ENCODE results near the gene PCDHGB4.
"Not testable (repeated sequence)": the region's sequence is repeated elsewhere in the genome, so short reads cannot be mapped to it uniquely, and the experiment has no call there.

The PCDHGB4 gene

DNA sequence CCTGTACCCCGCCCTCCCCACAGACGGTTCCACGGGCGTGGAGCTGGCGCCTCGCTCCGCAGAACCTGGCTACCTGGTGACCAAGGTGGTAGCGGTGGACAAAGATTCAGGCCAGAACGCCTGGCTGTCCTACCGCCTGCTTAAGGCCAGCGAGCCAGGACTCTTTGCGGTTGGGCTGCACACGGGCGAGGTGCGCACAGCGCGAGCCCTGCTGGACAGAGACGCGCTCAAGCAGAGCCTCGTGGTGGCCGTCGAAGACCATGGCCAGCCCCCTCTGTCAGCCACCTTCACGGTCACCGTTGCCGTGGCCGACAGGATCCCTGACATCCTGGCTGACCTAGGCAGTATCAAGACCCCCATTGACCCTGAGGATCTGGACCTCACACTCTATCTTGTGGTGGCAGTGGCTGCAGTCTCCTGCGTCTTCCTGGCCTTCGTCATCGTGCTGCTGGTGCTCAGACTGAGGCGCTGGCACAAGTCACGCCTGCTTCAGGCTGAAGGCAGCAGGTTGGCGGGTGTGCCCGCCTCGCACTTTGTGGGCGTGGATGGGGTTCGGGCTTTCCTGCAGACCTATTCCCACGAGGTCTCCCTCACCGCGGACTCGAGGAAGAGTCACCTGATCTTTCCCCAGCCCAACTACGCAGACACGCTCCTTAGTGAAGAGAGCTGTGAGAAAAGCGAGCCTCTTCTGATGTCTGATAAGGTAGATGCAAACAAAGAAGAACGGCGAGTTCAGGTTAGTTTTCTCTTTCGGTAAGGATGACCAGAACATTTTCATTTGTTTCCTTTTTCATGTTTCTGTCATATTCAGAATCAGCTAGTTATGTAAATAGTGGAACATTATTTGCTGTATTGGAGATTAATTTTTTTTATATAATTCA is 21.2 kb upstream of the PCDHGB4 start:
- DNase-seq (ENCODE audit: extremely low read depth in 1 of 2, low read depth in 1 of 2): no peak

DNA sequence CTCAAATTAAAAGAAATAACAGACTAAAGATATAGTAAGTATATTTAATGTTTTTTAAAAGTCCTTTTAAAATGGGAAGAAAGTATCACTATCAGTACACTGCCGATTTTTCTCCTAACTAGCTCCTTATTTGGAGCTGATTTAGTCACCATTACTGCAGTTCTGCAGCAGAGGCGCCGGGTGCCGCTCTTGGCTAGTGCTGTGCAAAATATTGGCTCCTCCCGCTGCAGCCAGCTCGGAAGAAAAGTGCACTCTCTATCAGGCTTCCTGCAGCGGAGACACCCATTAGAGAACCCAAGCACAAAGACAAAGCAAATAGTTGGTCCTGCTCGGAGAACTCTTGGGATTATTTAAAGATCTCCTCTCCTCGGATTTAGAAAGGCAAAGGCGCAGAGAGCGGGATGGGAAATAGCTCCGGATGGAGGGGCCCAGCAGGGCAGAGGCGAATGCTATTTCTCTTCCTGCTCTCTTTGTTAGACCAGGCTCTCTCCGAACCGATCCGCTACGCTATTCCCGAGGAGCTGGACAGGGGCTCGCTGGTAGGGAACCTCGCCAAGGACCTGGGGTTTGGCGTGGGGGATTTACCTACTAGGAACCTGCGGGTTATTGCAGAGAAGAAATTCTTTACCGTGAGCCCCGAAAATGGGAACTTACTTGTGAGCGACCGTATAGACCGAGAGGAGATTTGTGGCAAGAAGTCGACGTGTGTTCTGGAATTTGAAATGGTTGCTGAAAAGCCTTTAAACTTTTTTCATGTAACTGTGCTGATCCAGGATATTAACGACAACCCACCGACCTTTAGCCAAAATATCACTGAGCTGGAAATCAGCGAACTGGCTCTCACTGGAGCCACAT is 17.3 kb upstream of the PCDHGB4 start, which contains the start of gene PCDHGB3:
Gene PCDHGB3, plus strand, starts transcription at position 249 of the 855 bp plus-strand sequence. Its CDS starts 153 bp downstream, at position 402.
- peak in 1 of 2 donors; percentile 8 for DNase-seq (ENCODE audit: extremely low read depth in 1 of 2, low read depth in 1 of 2)

DNA sequence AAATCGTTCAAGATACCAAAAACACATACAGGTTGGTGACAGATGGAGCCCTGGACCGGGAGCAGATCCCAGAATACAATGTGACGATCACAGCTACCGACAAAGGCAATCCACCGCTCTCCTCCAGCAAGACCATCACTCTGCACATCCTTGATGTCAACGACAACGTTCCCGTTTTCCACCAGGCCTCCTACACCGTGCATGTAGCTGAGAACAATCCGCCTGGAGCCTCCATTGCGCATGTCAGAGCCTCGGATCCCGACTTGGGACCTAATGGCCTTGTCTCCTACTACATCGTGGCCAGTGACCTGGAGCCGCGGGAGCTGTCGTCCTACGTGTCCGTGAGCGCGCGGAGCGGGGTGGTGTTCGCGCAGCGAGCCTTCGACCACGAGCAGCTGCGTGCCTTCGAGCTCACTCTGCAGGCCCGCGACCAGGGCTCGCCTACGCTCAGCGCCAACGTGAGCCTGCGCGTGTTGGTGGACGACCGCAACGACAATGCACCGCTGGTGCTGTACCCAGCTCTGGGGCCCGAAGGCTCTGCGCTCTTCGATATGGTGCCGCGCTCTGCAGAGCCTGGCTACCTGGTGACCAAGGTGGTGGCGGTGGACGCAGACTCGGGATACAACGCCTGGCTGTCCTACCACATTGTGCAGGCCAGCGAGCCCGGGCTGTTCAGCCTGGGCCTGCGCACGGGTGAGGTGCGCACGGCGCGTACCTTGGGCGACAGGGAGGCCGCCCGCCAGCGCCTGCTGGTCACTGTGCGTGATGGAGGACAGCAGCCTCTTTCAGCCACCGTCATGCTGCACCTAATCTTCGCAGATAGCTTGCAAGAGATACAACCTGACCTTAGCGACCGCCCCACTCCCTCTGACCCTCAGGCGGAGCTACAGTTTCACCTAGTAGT is 15.7 kb upstream of the PCDHGB4 start:
- DNase-seq (ENCODE audit: extremely low read depth in 1 of 2, low read depth in 1 of 2): no peak

DNA sequence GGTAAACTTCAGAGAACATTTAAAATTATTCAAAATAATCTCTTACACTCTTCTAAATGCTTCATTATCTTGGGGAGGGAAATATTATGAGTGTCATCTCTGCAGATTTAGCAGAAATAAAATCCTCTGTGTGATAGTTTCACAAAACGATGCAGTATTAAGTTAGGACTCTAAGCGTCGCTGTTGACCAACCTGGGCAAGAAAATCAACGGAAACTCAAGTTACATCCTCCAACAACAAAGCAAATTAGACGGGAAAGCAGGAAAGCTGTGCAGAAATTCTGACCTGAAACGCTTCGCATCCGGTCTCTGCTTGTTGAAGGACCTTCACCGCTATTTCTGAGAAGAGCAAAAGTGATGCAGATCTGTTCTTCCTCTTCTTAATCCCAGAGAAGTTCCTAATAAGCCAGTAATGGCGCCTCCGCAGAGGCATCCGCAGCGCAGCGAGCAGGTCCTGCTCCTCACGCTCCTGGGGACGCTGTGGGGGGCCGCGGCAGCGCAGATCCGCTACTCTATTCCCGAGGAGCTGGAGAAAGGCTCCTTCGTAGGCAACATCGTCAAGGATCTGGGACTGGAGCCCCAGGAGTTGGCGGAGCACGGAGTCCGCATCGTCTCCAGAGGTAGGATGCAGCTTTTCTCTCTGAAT is 13.7 kb upstream of the PCDHGB4 start, which contains the start of gene PCDHGA6:
Gene PCDHGA6, plus strand, starts transcription at position 219 of the 645 bp plus-strand sequence. Its CDS starts 193 bp downstream, at position 412.
- DNase-seq (ENCODE audit: extremely low read depth in 1 of 2, low read depth in 1 of 2): no peak

DNA sequence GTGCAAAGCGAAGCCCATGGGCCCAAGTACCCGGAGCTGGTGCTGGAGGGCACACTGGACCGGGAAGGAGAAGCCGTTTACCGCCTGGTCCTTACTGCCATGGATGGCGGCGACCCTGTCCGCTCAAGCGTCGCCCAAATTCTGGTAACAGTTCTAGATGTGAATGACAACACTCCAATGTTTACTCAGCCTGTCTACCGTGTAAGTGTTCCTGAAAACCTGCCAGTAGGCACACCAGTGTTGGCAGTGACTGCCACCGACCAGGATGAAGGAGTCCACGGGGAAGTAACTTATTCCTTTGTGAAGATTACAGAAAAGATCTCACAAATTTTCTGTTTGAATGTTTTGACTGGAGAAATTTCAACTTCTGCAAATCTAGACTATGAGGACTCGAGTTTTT is 12.9 kb upstream of the PCDHGB4 start:
- no peak for DNase-seq (ENCODE audit: extremely low read depth in 1 of 2, low read depth in 1 of 2)

DNA sequence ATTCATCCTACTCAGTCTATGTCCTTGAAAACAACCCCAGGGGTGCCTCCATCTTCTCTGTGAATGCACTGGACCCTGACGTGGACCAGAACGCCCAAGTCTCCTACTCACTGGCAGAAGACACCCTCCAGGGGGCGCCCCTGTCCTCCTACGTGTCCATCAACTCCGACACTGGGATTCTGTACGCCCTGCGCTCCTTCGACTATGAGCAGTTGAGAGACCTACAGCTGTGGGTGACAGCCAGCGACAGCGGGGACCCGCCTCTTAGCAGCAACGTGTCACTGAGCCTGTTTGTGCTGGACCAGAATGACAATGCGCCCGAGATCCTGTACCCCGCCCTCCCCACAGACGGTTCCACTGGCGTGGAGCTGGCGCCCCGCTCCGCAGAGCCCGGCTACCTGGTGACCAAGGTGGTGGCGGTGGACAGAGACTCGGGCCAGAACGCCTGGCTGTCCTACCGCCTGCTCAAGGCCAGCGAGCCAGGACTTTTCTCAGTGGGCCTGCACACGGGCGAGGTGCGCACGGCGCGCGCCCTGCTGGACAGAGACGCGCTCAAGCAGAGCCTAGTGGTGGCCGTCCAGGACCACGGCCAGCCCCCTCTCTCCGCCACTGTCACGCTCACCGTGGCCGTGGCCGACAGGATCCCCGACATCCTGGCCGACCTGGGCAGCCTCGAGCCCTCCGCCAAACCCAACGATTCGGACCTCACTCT is 11.9 kb upstream of the PCDHGB4 start:
- DNase-seq (ENCODE audit: extremely low read depth in 1 of 2, low read depth in 1 of 2): not testable (repeated sequence)

DNA sequence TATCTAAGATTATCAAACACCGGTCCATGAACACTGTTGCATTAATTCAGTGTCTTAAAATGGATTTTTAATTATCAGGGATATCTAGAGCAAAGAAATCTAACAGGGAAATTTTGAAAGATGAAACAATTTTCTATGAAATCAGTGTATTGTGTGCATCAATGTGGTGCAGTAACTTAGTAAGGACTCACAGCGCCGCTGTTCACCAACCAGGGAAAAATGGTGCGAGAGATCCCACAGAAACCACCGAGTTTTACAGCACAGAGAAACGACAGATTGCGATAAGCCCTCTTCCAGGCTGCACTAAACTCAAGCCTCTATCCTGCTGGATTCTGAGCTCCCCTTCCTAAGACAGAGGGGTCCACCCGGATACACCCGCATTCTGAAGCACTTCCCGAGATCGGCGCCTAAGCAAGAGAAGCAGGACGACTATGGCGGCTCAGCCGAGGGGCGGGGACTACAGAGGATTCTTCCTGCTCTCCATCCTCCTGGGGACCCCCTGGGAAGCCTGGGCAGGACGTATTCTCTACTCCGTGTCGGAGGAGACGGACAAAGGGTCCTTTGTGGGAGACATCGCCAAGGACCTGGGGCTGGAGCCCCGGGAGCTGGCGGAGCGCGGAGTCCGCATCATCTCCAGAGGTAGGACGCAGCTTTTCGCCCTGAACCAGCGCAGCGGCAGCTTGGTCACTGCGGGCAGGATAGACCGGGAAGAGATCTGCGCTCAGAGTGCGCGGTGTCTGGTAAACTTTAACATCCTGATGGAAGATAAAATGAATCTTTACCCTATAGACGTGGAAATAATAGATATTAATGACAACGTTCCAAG is 4.8 kb upstream of the PCDHGB4 start, which contains the start of gene PCDHGA7:
Gene PCDHGA7, plus strand, starts transcription at position 274 of the 826 bp plus-strand sequence. Its CDS starts 158 bp downstream, at position 432.
- no peak for DNase-seq (ENCODE audit: extremely low read depth in 1 of 2, low read depth in 1 of 2)

DNA sequence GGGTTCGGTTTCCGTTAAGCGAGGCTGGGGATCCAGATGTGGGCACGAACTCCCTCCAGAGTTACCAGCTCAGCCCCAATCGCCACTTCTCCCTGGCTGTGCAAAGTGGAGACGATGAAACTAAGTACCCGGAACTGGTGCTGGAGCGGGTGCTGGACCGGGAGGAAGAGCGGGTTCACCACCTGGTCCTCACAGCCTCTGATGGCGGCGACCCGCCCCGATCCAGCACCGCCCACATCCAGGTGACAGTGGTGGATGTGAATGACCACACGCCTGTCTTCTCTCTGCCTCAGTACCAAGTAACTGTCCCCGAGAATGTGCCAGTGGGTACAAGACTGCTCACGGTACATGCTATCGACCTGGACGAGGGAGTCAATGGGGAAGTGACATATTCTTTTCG is 4.2 kb upstream of the PCDHGB4 start:
- no peak for DNase-seq (ENCODE audit: extremely low read depth in 1 of 2, low read depth in 1 of 2)

DNA sequence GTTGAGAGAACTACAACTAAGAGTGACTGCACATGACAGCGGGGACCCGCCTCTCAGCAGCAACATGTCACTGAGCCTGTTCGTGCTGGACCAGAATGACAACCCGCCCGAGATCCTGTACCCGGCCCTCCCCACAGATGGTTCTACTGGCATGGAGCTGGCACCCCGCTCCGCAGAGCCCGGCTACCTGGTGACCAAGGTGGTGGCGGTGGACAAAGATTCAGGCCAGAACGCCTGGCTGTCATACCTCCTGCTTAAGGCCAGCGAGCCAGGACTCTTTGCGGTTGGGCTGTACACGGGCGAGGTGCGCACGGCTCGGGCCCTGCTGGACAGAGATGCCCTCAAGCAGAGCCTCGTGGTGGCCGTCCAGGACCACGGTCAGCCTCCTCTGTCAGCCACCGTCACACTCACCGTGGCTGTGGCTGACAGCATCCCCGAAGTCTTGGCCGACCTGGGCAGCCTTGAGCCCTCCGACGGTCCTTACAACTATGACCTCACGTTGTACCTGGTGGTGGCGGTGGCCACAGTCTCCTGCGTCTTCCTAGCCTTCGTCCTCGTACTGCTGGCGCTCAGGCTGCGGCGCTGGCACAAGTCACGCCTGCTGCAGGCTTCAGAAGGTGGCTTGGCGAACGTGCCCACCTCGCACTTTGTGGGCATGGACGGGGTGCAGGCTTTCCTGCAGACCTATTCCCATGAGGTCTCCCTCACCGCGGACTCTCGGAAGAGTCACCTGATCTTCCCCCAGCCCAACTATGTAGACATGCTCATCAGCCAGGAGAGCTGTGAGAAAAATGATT is 2.8 kb upstream of the PCDHGB4 start:
- no peak for DNase-seq (ENCODE audit: extremely low read depth in 1 of 2, low read depth in 1 of 2)

DNA sequence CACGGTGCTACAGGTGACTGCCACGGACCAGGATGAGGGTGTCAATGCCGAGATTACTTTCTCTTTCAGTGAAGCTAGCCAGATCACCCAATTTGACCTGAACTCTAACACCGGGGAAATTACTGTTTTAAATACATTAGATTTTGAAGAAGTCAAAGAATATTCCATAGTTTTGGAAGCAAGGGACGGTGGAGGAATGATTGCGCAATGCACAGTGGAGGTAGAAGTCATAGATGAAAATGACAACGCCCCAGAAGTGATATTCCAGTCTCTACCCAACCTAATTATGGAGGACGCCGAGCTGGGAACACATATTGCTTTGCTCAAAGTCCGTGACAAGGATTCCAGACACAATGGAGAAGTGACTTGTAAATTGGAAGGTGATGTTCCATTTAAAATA is 1.2 kb downstream of the PCDHGB4 start:
- no peak for DNase-seq (ENCODE audit: extremely low read depth in 1 of 2, low read depth in 1 of 2)

DNA sequence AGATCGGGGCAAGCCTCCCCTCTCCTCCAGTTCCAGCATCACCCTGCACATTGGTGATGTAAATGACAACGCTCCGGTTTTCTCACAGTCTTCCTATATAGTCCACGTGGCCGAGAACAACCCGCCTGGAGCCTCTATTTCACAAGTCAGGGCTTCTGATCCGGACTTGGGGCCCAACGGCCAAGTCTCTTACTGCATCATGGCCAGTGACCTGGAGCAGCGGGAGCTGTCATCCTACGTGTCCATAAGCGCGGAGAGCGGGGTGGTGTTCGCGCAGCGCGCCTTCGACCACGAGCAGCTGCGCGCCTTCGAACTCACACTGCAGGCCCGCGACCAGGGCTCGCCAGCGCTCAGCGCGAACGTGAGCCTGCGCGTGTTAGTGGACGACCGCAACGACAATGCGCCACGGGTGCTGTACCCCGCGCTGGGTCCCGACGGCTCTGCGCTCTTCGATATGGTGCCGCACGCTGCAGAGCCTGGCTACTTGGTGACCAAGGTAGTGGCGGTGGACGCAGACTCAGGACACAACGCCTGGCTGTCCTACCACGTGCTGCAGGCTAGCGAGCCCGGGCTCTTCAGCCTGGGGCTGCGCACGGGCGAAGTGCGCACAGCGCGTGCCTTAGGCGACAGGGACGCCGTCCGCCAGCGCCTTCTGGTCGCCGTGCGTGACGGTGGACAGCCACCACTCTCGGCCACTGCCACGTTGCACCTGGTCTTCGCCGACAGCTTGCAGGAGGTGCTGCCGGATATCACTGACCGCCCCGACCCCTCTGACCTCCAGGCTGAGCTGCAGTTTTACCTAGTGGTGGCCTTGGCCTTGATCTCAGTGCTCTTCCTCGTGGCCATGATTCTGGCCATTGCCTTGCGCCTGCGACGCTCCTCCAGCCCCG is 1.9 kb downstream of the PCDHGB4 start:
- no peak for DNase-seq (ENCODE audit: extremely low read depth in 1 of 2, low read depth in 1 of 2)

DNA sequence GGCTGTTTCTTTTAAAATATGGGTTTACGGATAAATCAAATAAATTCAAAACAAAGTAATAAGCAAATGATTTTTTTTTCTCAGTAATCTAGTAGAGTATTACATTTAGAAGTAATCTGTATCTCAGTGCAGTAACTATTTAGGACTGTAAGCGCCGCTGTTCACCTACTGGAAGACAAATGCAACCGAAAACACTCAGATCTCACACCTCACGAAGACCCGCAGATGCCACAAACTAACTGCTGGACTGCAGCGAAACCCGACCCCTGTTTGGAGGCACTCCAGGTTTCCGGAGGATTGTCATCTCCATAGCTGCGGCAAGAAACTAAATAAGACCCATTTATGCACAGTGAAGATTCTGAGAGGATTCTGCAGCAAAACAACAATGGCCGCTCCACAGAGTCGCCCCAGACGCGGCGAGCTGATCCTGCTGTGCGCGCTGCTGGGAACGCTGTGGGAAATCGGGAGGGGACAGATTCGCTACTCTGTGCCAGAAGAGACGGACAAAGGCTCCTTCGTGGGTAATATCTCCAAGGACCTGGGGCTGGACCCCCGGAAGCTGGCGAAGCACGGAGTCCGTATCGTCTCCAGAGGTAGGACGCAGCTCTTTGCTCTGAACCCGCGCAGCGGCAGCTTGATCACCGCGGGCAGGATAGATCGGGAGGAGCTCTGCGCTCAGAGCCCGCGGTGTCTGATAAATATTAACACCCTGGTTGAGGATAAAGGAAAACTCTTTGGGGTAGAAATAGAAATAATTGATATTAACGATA is 5.1 kb downstream of the PCDHGB4 start, which contains the start of gene PCDHGA8:
Gene PCDHGA8, plus strand, starts transcription at position 205 of the 770 bp plus-strand sequence. Its CDS starts 181 bp downstream, at position 386.
- DNase-seq (ENCODE audit: extremely low read depth in 1 of 2, low read depth in 1 of 2): no peak

DNA sequence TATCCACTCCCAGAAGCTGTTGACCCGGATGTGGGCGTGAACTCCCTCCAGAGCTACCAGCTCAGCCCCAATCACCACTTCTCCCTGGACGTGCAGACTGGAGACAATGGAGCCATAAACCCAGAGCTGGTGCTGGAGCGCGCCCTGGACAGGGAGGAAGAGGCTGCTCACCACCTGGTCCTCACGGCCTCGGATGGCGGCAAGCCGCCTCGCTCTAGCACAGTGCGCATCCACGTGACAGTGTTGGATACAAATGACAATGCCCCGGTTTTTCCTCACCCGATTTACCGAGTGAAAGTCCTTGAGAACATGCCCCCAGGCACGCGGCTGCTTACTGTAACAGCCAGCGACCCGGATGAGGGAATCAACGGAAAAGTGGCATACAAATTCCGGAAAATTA is 5.8 kb downstream of the PCDHGB4 start:
- no peak for DNase-seq (ENCODE audit: extremely low read depth in 1 of 2, low read depth in 1 of 2)

DNA sequence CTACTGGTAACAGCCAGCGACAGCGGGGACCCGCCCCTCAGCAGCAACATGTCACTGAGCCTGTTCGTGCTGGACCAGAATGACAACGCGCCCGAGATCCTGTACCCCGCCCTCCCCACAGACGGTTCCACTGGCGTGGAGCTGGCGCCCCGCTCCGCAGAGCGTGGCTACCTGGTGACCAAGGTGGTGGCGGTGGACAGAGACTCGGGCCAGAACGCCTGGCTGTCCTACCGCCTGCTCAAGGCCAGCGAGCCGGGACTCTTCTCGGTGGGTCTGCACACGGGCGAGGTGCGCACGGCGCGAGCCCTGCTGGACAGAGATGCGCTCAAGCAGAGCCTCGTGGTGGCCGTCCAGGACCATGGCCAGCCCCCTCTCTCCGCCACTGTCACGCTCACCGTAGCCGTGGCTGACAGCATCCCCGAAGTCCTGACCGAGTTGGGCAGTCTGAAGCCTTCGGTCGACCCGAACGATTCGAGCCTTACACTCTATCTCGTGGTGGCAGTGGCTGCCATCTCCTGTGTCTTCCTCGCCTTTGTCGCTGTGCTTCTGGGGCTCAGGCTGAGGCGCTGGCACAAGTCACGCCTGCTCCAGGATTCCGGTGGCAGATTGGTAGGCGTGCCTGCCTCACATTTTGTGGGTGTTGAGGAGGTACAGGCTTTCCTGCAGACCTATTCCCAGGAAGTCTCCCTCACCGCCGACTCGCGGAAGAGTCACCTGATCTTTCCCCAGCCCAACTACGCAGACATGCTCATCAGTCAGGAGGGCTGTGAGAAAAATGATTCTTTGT is 7.1 kb downstream of the PCDHGB4 start:
- not testable (repeated sequence) for DNase-seq (ENCODE audit: extremely low read depth in 1 of 2, low read depth in 1 of 2)
